HG03575 (cell line): ENCODE measurements around the gene RFX6.
"Not testable (repeated sequence)": the region's sequence is repeated elsewhere in the genome, so short reads cannot be mapped to it uniquely, and the experiment has no call there.

ENCODE experiments used
- ATAC-seq: cut with Tn5 transposase; IDR thresholded peaks from one replicate; pipeline ENCODE4 v1.9.1; 2021; ENCODE audit not compliant: unreplicated experiment, insufficient number of reproducible peaks, low FRiP score; ENCODE audit errors: extremely low read depth

The RFX6 gene

GRCh38 chr6:116876635-116877611, at the start of gene RFX6:
Gene RFX6, plus strand, starts transcription at chr6:116877242. Its CDS starts 34 bp downstream, at chr6:116877276.
- ATAC-seq: no peak

GRCh38 chr6:116827561-116828240, 49.3 kb upstream of the RFX6 start:
- ATAC-seq: no peak

- ATAC-seq: no peak
These were observed 48.1 kb upstream of the RFX6 start, which contains the start of gene GPRC6A for GRCh38 chr6:116828983-116829382. Gene GPRC6A, minus strand, starts transcription at chr6:116829083. Its CDS starts 70 bp downstream, at chr6:116829013.

- not testable (repeated sequence) for ATAC-seq
These were observed 42.5 kb upstream of the RFX6 start for GRCh38 chr6:116834526-116834925.

GRCh38 chr6:116836606-116837342, 40.3 kb upstream of the RFX6 start:
- no peak for ATAC-seq

- no peak for ATAC-seq
These were observed 37.0 kb upstream of the RFX6 start for GRCh38 chr6:116840091-116840490.

- no peak for ATAC-seq
These were observed 34.6 kb upstream of the RFX6 start for GRCh38 chr6:116842459-116842858.

- ATAC-seq: no peak
These were observed 29.8 kb upstream of the RFX6 start for GRCh38 chr6:116847227-116847626.

- ATAC-seq: no peak
These were observed 19.0 kb upstream of the RFX6 start for GRCh38 chr6:116858060-116858459.

GRCh38 chr6:116859264-116859663, 17.8 kb upstream of the RFX6 start:
- no peak for ATAC-seq

- ATAC-seq: no peak
These were observed 10.7 kb upstream of the RFX6 start for GRCh38 chr6:116866281-116866871.

- ATAC-seq: no peak
These were observed 4.3 kb upstream of the RFX6 start for GRCh38 chr6:116872771-116873170.

GRCh38 chr6:116876107-116876506, 935 bp upstream of the RFX6 start:
- no peak for ATAC-seq

GRCh38 chr6:116877743-116878142, 701 bp downstream of the RFX6 start:
- no peak for ATAC-seq

GRCh38 chr6:116881236-116881635, 4.2 kb downstream of the RFX6 start:
- ATAC-seq: no peak

- no peak for ATAC-seq
These were observed 6.0 kb downstream of the RFX6 start for GRCh38 chr6:116883005-116883404.

- no peak for ATAC-seq
These were observed 7.5 kb downstream of the RFX6 start for GRCh38 chr6:116884530-116884929.

- ATAC-seq: no peak
These were observed 10.1 kb downstream of the RFX6 start for GRCh38 chr6:116887168-116887567.

GRCh38 chr6:116887894-116888293, 10.9 kb downstream of the RFX6 start:
- no peak for ATAC-seq
